Left renal cortex interstitium (tissue), 4 donors: ENCODE data around the gene HORMAD2. TPM values are rescaled to one million over a fixed set of nuclear protein-coding genes. Genes with fewer than 3 reads are reported as not detected.

Experiments
- DNase-seq, 4 donors: peaks; one replicate each; pipeline ENCODE4 v3.0.0-alpha.2; 2013; ENCODE audit warnings: low read depth in 4 of 4, low spot score in 2 of 4, missing footprints in 1 of 4
- polyA plus RNA-seq, 4 donors: library from polyadenylated mRNA; unstranded; fragments of 120-200 nt; gene quantifications; one replicate each; pipeline ENCODE4 v1.2.1, GENCODE V29; 2013; ENCODE audit not compliant: insufficient read length in 4 of 4

Gene HORMAD2
- polyA plus RNA-seq, 4 donors = 0.08 TPM; not detected in 3

- no peak for DNase-seq
These were observed 24.4 kb downstream of the HORMAD2 start for GRCh38 chr22:30104501-30105156.

- DNase-seq = no peak
These were observed 25.2 kb downstream of the HORMAD2 start for GRCh38 chr22:30105483-30105882.

- DNase-seq = no peak
These were observed 33.2 kb downstream of the HORMAD2 start for GRCh38 chr22:30113494-30113893.

GRCh38 chr22:30114361-30114760 lies 34.1 kb downstream of the HORMAD2 start:
- no peak for DNase-seq

GRCh38 chr22:30115705-30116104 lies 35.4 kb downstream of the HORMAD2 start:
- no peak for DNase-seq

GRCh38 chr22:30116362-30117117 lies 36.3 kb downstream of the HORMAD2 start:
- no peak for DNase-seq

GRCh38 chr22:30117256-30117655 lies 37.0 kb downstream of the HORMAD2 start:
- no peak for DNase-seq

- no peak for DNase-seq
These were observed 38.0 kb downstream of the HORMAD2 start for GRCh38 chr22:30118291-30118690.

GRCh38 chr22:30121960-30122359 lies 41.7 kb downstream of the HORMAD2 start:
- DNase-seq = peak in 2 of 4 donors; percentile 10 to 16

GRCh38 chr22:30123463-30123862 lies 43.2 kb downstream of the HORMAD2 start:
- DNase-seq = no peak

GRCh38 chr22:30127749-30128166 lies 47.5 kb downstream of the HORMAD2 start:
- no peak for DNase-seq

GRCh38 chr22:30128511-30128910 lies 48.2 kb downstream of the HORMAD2 start:
- no peak for DNase-seq

- DNase-seq = no peak
These were observed 49.4 kb downstream of the HORMAD2 start for GRCh38 chr22:30129636-30130035.

GRCh38 chr22:30132290-30132996 lies 52.2 kb downstream of the HORMAD2 start:
- DNase-seq = no peak

GRCh38 chr22:30140414-30140813 lies 60.1 kb downstream of the HORMAD2 start:
- no peak for DNase-seq

- DNase-seq = no peak
These were observed 63.0 kb downstream of the HORMAD2 start for GRCh38 chr22:30143265-30143664.

GRCh38 chr22:30144391-30144790 lies 64.1 kb downstream of the HORMAD2 start:
- no peak for DNase-seq

- DNase-seq = no peak
These were observed 69.9 kb downstream of the HORMAD2 start for GRCh38 chr22:30150212-30150611.

GRCh38 chr22:30158277-30158676 lies 78.0 kb downstream of the HORMAD2 start:
- no peak for DNase-seq

- no peak for DNase-seq
These were observed 78.7 kb downstream of the HORMAD2 start for GRCh38 chr22:30158744-30159500.
